HT-29 (cell line): ENCODE measurements around the gene UBE4B. TPM values are rescaled to one million over a fixed set of nuclear protein-coding genes. Genes with fewer than 3 reads are reported as not detected.
A peak's percentile ranks its signal among the peaks of the same experiment; 100 is the strongest.
"Not testable (repeated sequence)": the region's sequence is repeated elsewhere in the genome, so short reads cannot be mapped to it uniquely, and the experiment has no call there.

Source experiments
- DNase-seq: peaks from one replicate; pipeline ENCODE4 v3.0.0-alpha.2; 2015; ENCODE audit warnings: low spot score
- total RNA-seq: library from RNA; depleted of rRNA; stranded (reverse); fragments of >200 nt; shearing (Covaris generic); gene quantifications from 2 replicates; pipeline ENCODE4 v1.2.3, GENCODE V29; 2014; rRNA removed

The UBE4B gene
- 35.4 and 41.1 TPM in 2 replicates for total RNA-seq

- DNase-seq = peak; percentile 98
Measured at GRCh38 chr1:10032590-10033358, at the start of gene UBE4B. Gene UBE4B (plus strand): TSS chr1:10032958. CDS start chr1:10033671, 713 bp downstream.

- no peak for DNase-seq
Measured at GRCh38 chr1:9984253-9984652, 48.5 kb upstream of the UBE4B start.

- DNase-seq = no peak
Measured at GRCh38 chr1:9985001-9985400, 47.8 kb upstream of the UBE4B start.

GRCh38 chr1:9989773-9990172 is 43.0 kb upstream of the UBE4B start:
- DNase-seq = no peak

- DNase-seq = no peak
Measured at GRCh38 chr1:9990944-9991343, 41.8 kb upstream of the UBE4B start.

GRCh38 chr1:9992910-9993309 is 39.8 kb upstream of the UBE4B start:
- no peak for DNase-seq

- no peak for DNase-seq
Measured at GRCh38 chr1:9993561-9994075, 39.1 kb upstream of the UBE4B start.

- peak; percentile 6 for DNase-seq
Measured at GRCh38 chr1:9996624-9997582, 35.9 kb upstream of the UBE4B start, which contains the start of gene RBP7. Gene RBP7 (plus strand): TSS chr1:9997228. CDS start chr1:9997259, 31 bp downstream.

GRCh38 chr1:10001016-10001665 is 31.6 kb upstream of the UBE4B start:
- DNase-seq = no peak

- not testable (repeated sequence) for DNase-seq
Measured at GRCh38 chr1:10005248-10005647, 27.5 kb upstream of the UBE4B start.

GRCh38 chr1:10007169-10007568 is 25.6 kb upstream of the UBE4B start:
- peak; percentile 41 for DNase-seq

GRCh38 chr1:10014016-10014415 is 18.7 kb upstream of the UBE4B start:
- DNase-seq = no peak

GRCh38 chr1:10019561-10019960 is 13.2 kb upstream of the UBE4B start:
- no peak for DNase-seq

GRCh38 chr1:10020086-10020485 is 12.7 kb upstream of the UBE4B start:
- no peak for DNase-seq

GRCh38 chr1:10020678-10021077 is 12.1 kb upstream of the UBE4B start:
- DNase-seq = not testable (repeated sequence)

- not testable (repeated sequence) for DNase-seq
Measured at GRCh38 chr1:10021992-10022391, 10.8 kb upstream of the UBE4B start.

- no peak for DNase-seq
Measured at GRCh38 chr1:10022656-10023055, 10.1 kb upstream of the UBE4B start.

GRCh38 chr1:10025354-10025753 is 7.4 kb upstream of the UBE4B start:
- DNase-seq = no peak

GRCh38 chr1:10027027-10027426 is 5.7 kb upstream of the UBE4B start:
- no peak for DNase-seq

- not testable (repeated sequence) for DNase-seq
Measured at GRCh38 chr1:10028956-10029500, 3.7 kb upstream of the UBE4B start.

- DNase-seq = no peak
Measured at GRCh38 chr1:10031461-10031860, 1.3 kb upstream of the UBE4B start.
